ENCODE measurements around the gene ITGB6. TPM values are rescaled to one million over a fixed set of nuclear protein-coding genes. Genes with fewer than 3 reads are reported as not detected.
A peak's percentile ranks its signal among the peaks of the same experiment; 100 is the strongest.

Gene ITGB6
- total and polyA plus RNA-seq, 10 of the 15 experiments (the other 5 are each of a cell fraction or from before 2014, with no cell fraction given) = 0.04 TPM; not detected in 9

DNA sequence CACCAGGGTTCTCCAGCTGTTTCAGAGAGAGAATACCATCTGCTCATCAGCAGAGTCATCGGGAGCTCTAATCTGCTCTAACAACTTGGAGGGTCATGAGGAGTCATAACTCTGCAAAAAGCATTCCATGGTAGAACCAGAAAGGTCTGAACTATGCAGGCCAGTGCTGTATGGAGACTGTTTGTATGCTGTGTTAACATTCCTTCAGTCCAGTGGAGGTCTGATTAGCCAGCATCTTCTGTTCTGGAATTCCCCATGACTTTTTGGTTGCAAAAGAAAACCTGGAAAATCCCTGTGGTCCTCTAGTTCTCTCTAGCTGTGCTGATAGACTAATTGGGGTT, 9.4 kb upstream of the ITGB6 start (continued):
- TF ChIP-seq RUNX3 (IDR thresholded peaks at IDR 0.05; ENCODE audit: low read length) = peak; percentile 45; the same call in 1 of the 2 replicates
- TF ChIP-seq, protein P1, sequence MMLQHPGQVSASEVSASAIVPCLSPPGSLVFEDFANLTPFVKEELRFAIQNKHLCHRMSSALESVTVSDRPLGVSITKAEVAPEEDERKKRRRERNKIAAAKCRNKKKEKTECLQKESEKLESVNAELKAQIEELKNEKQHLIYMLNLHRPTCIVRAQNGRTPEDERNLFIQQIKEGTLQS (IDR thresholded peaks at IDR 0.05; ENCODE audit: borderline replicate concordance, extremely low read depth, low read depth, low read length) = no peak
- TF ChIP-seq IKZF1 (conservative IDR thresholded peaks at IDR 0.05) = peak; percentile 62
- 0 out of 2 replicates have a peak, but pooled peaks have one; percentile 29 for TF ChIP-seq BCL11A (IDR thresholded peaks at IDR 0.05; ENCODE audit: low read depth, low read length)
- no peak for TF ChIP-seq ZNF24 (IDR thresholded peaks at IDR 0.05)
- TF ChIP-seq IKZF2 (IDR thresholded peaks at IDR 0.05) = peak; percentile 61 to 68; a peak in 2 of 4 replicates
- TF ChIP-seq, protein P2, sequence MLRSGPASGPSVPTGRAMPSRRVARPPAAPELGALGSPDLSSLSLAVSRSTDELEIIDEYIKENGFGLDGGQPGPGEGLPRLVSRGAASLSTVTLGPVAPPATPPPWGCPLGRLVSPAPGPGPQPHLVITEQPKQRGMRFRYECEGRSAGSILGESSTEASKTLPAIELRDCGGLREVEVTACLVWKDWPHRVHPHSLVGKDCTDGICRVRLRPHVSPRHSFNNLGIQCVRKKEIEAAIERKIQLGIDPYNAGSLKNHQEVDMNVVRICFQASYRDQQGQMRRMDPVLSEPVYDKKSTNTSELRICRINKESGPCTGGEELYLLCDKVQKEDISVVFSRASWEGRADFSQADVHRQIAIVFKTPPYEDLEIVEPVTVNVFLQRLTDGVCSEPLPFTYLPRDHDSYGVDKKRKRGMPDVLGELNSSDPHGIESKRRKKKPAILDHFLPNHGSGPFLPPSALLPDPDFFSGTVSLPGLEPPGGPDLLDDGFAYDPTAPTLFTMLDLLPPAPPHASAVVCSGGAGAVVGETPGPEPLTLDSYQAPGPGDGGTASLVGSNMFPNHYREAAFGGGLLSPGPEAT (IDR thresholded peaks at IDR 0.05; ENCODE audit: low read depth) = peak; percentile 59; the same call in 1 of the 2 replicates
- TF ChIP-seq ATF7 (IDR thresholded peaks at IDR 0.05; ENCODE audit: low read depth) = no peak
- no peak for TF ChIP-seq BMI1 (IDR thresholded peaks at IDR 0.05; ENCODE audit: borderline replicate concordance)
- no peak for TF ChIP-seq TBL1XR1 (IDR thresholded peaks at IDR 0.05; ENCODE audit: low read depth, low read length)

All from GM12878 (cell line).